ENCODE measurements around the gene PKIG.
"Not testable (repeated sequence)": the region's sequence is repeated elsewhere in the genome, so short reads cannot be mapped to it uniquely, and the experiment has no call there.

The PKIG gene

GRCh38 chr20:44637522-44638372, 55.4 kb downstream of the PKIG start:
- DNase-seq, result no peak

GRCh38 chr20:44640522-44640921, 58.1 kb downstream of the PKIG start:
- DNase-seq, result no peak

GRCh38 chr20:44641325-44641724, 58.9 kb downstream of the PKIG start:
- DNase-seq, result no peak

- DNase-seq, result peak in 37 of 51 donors; percentile 10 to 75 (median 46)
These were observed 60.1 kb downstream of the PKIG start for GRCh38 chr20:44642203-44643153.

- DNase-seq, result no peak
These were observed 60.8 kb downstream of the PKIG start for GRCh38 chr20:44643154-44643519.

- DNase-seq, result peak in 3 of 51 donors; percentile 5 to 10 (median 6)
These were observed 61.3 kb downstream of the PKIG start for GRCh38 chr20:44643596-44644229.

GRCh38 chr20:44644230-44644617, 61.8 kb downstream of the PKIG start:
- no peak for DNase-seq

- DNase-seq, result no peak
These were observed 62.3 kb downstream of the PKIG start for GRCh38 chr20:44644667-44645131.

GRCh38 chr20:44646023-44646640, 63.8 kb downstream of the PKIG start:
- DNase-seq, result no peak

- no peak for DNase-seq
These were observed 64.4 kb downstream of the PKIG start for GRCh38 chr20:44646641-44647274.

GRCh38 chr20:44648068-44648467, 65.7 kb downstream of the PKIG start:
- DNase-seq, result no peak

- DNase-seq, result no peak
These were observed 66.2 kb downstream of the PKIG start for GRCh38 chr20:44648579-44648978.

GRCh38 chr20:44649126-44649525, 66.7 kb downstream of the PKIG start:
- DNase-seq, result no peak

GRCh38 chr20:44649976-44650375, 67.6 kb downstream of the PKIG start:
- DNase-seq, result no peak

GRCh38 chr20:44650771-44651433, 68.5 kb downstream of the PKIG start:
- DNase-seq, result no peak

- no peak for DNase-seq
These were observed 69.0 kb downstream of the PKIG start for GRCh38 chr20:44651434-44651683.

- DNase-seq, result peak in 27 of 51 donors; percentile 8 to 75 (median 40)
These were observed 69.5 kb downstream of the PKIG start, which contains the start of gene ADA for GRCh38 chr20:44651684-44652423. Gene ADA (minus strand): TSS chr20:44651699. CDS start chr20:44651607, 92 bp downstream.

- no peak for DNase-seq
These were observed 71.2 kb downstream of the PKIG start for GRCh38 chr20:44653546-44653945.

GRCh38 chr20:44654210-44654609, 71.8 kb downstream of the PKIG start:
- not testable (repeated sequence) for DNase-seq

GRCh38 chr20:44656448-44656847, 74.1 kb downstream of the PKIG start:
- no peak for DNase-seq
